BJ (cell line): ENCODE results near the gene SMYD3. TPM values are rescaled to one million over a fixed set of nuclear protein-coding genes. Genes with fewer than 3 reads are reported as not detected.

Source experiments
- CTCF ChIA-PET: fragments of 350-600 bp; formaldehyde crosslinking; extraction: SDS; loops from one replicate; lab custom pipeline; 2021; ENCODE audit warnings: antibody characterized with exemption, inconsistent platforms; lab: Yijun Ruan, JAX
- POLR2A ChIA-PET: fragments of 300-600 bp; sonication (Branson Sonifier 250); formaldehyde crosslinking; extraction: SDS; loops from one replicate; lab custom pipeline; 2021; ENCODE audit warnings: antibody characterized with exemption; lab: Charles Lee
- DNase-seq: peaks from one replicate; pipeline ENCODE4 v3.0.0-alpha.2; 2011; ENCODE audit warnings: low read depth
- H3K27me3 ChIP-seq: 2 replicates; pipeline ENCODE4 v1.6.0; 2011; ENCODE audit warnings: low read length; ENCODE audit not compliant: control insufficient read depth, insufficient read depth
- H3K36me3 ChIP-seq: 2 replicates; pipeline ENCODE4 v1.5.1; 2011; ENCODE audit warnings: low read length; ENCODE audit not compliant: control insufficient read depth, insufficient read depth
- H3K4me3 ChIP-seq: 2 replicates; pipeline ENCODE4 v1.5.1; 2011; ENCODE audit warnings: low read depth, mild to moderate bottlenecking, control low read depth, low read length
- polyA plus RNA-seq: library from polyadenylated mRNA; depleted of rRNA; stranded (reverse); fragments of >200 nt; gene quantifications from 2 replicates; pipeline ENCODE4 v1.2.3, GENCODE V29; 2011
- TF ChIP-seq, protein P1 (sequence below): IDR thresholded peaks from 2 replicates; pipeline ENCODE4 v1.5.1; 2011; ENCODE audit warnings: low read depth, mild to moderate bottlenecking, control low read depth, inconsistent platforms, low read length, moderate library complexity; ENCODE audit not compliant: insufficient read depth

Gene SMYD3
- polyA plus RNA-seq, 1 experiment = 26.1 TPM

DNA sequence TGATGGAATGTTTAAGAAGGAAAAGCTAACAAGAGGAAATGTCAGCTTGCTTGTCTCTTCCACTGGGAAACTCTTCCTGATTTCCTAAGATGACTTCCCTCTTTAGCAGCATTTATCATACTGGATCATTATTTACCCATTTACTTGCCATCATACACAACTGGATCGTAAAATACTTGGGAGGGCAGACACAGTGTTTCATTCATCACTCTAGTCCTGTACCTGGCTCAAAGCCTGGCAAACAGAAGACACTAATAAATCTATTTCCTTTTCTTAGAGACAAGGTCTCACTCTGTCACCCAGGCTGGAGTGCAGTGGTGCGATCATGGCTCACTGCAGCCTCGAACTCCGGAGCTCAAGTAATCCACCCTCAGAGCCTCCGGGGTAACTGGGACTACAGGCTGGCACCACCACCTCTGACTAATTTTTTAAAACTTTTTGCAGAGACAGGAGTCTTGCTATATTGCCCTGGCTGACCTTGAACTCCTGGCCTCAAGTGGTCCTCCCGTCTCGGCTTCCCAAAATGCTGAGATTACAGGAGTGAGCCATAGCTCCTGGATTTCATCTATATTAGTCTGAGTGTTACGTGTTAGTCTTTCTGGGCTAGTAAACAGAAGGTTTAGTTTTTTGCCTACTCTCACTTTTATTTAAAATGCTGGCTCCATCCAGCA is 574.6 kb downstream of the SMYD3 start:
- Histone ChIP-seq H3K36me3 (no peaks in the 10 kb centered on the region), H3K4me3 (no peak overlapping the region), H3K27me3 (no peaks in the 10 kb centered on the region)
- CTCF ChIA-PET = interaction anchor here (1.7 kb wide), 1 partner anchor 11 kb away, joined by 4 read pairs; no protein-coding TSS in a partner anchor
- TF ChIP-seq, protein P1, sequence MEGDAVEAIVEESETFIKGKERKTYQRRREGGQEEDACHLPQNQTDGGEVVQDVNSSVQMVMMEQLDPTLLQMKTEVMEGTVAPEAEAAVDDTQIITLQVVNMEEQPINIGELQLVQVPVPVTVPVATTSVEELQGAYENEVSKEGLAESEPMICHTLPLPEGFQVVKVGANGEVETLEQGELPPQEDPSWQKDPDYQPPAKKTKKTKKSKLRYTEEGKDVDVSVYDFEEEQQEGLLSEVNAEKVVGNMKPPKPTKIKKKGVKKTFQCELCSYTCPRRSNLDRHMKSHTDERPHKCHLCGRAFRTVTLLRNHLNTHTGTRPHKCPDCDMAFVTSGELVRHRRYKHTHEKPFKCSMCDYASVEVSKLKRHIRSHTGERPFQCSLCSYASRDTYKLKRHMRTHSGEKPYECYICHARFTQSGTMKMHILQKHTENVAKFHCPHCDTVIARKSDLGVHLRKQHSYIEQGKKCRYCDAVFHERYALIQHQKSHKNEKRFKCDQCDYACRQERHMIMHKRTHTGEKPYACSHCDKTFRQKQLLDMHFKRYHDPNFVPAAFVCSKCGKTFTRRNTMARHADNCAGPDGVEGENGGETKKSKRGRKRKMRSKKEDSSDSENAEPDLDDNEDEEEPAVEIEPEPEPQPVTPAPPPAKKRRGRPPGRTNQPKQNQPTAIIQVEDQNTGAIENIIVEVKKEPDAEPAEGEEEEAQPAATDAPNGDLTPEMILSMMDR = no peak
- POLR2A ChIA-PET = no interaction called here
- DNase-seq = no peak

- no peaks in the 10 kb centered on the region for H3K36me3 ChIP-seq
- no peak overlapping the region for H3K4me3 ChIP-seq
- DNase-seq = no peak
- no peaks in the 10 kb centered on the region for H3K27me3 ChIP-seq
- TF ChIP-seq, protein P1 = no peak
- ChIA-PET POLR2A (no interaction called here), CTCF (interaction anchor here (1.7 kb wide), 1 partner anchor 10 kb away, joined by 4 read pairs; no protein-coding TSS in a partner anchor)
These were observed 575.6 kb downstream of the SMYD3 start for GRCh38 chr1:245931450-245931849.

- POLR2A ChIA-PET = no interaction called here
- Histone ChIP-seq H3K36me3 (no peaks in the 10 kb centered on the region; the same call in 1 of the 2 replicates), H3K27me3 (no peaks in the 10 kb centered on the region), H3K4me3 (no peak overlapping the region)
- CTCF ChIA-PET = interaction anchor here (0.6 to 1.1 kb wide), 3 partner anchors 24 to 604 kb away, joined by 3 to 4 read pairs (median 4); no protein-coding TSS in a partner anchor
- no peak for DNase-seq
- TF ChIP-seq, protein P1 = no peak
These were observed 577.9 kb downstream of the SMYD3 start for GRCh38 chr1:245929224-245929623.

DNA sequence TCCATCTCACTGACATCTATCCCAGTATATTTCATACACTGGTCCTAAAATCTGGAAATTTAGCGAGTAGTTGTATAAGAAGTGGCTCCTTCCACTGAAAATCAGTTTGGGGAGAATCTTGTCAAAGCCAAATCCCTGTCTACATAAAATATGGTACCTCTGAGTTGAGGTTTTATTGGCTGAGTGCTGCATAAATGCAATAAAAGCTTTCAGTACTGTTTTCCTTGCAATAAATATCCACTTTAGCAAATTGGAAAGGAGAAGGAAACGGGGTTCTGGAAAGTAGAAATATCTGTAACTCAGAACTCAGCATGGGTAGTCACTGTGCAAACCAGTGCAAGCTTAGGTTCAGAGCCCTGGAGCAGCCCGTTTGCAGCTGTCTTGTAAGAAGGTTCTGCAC is 580.2 kb downstream of the SMYD3 start:
- ChIA-PET POLR2A (no interaction called here), CTCF (no interaction called here)
- H3K4me3 ChIP-seq = no peak overlapping the region
- no peak for DNase-seq
- H3K27me3 ChIP-seq = no peaks in the 10 kb centered on the region
- TF ChIP-seq, protein P1 = no peak
- H3K36me3 ChIP-seq = no peaks in the 10 kb centered on the region; the same call in 1 of the 2 replicates

GRCh38 chr1:245923215-245923614 is 583.9 kb downstream of the SMYD3 start:
- ChIA-PET CTCF (no interaction called here), POLR2A (no interaction called here)

More at GRCh38 chr1:245923215-245923614, 583.9 kb downstream of the SMYD3 start:
- no peaks in the 10 kb centered on the region; the same call in 1 of the 2 replicates for H3K36me3 ChIP-seq
- DNase-seq = no peak
- H3K4me3 ChIP-seq = no peak overlapping the region
- no peaks in the 10 kb centered on the region for H3K27me3 ChIP-seq
- TF ChIP-seq, protein P1 = no peak
